K562 (cell line): ENCODE data around the gene UMODL1. TPM values are rescaled to one million over a fixed set of nuclear protein-coding genes. Genes with fewer than 3 reads are reported as not detected.

Source experiments
- ATAC-seq: fragments of 200-7000 bp; cut with Tn5 transposase; 3 replicates; pipeline ENCODE4 v1.9.1; 2020; ENCODE audit warnings: moderate library complexity
- BruUV-seq: library from RNA; stranded (reverse); fragments of 400-500 nt; replicated peaks from 2 replicates; lab custom pipeline; 2021; lab: Mats Ljungman, UMichigan
- CTCF ChIA-PET: fragments of 300-600 bp; formaldehyde crosslinking; extraction: SDS; loops from one replicate; lab custom pipeline; 2021; ENCODE audit warnings: low intra/inter-chr PET ratio; lab: Yijun Ruan, JAX
- POLR2A ChIA-PET: fragments of 300-600, 350-650 bp; sonication (Branson Sonifier 250); formaldehyde crosslinking; extraction: SDS; loops from one replicate; lab custom pipeline; 2021; ENCODE audit warnings: antibody characterized with exemption, inconsistent platforms; lab: Yijun Ruan, JAX
- DNase-seq, 4 experiments: peaks; one replicate each; pipeline versions ENCODE4 v3.0.0 to v3.0.0-alpha.2; 2011 to 2018; ENCODE audit warnings: low spot score in 3 of 4, mixed read lengths in 3 of 4; ENCODE audit errors: extremely low read depth in 1 of 4
- FAIRE-seq: peaks from 2 replicates; lab custom pipeline; 2011; peaks lifted over from hg19 to GRCh38; lab: Jason Lieb, UNC
- H2AFZ ChIP-seq: 2 replicates; pipeline ENCODE4 v1.6.0; 2011; ENCODE audit warnings: low read depth, low read length, control low read depth, inconsistent platforms
- H3K27ac ChIP-seq: fragments of 200-600 bp; 3 replicates; pipeline ENCODE4 v1.8.0; 2011; ENCODE audit warnings: low read depth, mild to moderate bottlenecking, control low read depth, inconsistent platforms, low read length, moderate library complexity, mixed read lengths; ENCODE audit errors: extremely low read depth
- H3K27me3 ChIP-seq, 2 experiments: fragments of 300-600 bp in 1 of 2; 2 replicates in 1 of 2; 3 replicates in 1 of 2; pipeline versions ENCODE4 v1.6.0 to v1.8.0; 2011; ENCODE audit warnings: inconsistent platforms in 2 of 2, low read length in 2 of 2, mild to moderate bottlenecking in 1 of 2, mixed read lengths in 1 of 2, moderate library complexity in 1 of 2; ENCODE audit not compliant: control insufficient read depth in 2 of 2, insufficient read depth in 2 of 2
- H3K36me3 ChIP-seq: fragments of 300-600 bp; 3 replicates; pipeline ENCODE4 v1.8.0; 2011; ENCODE audit warnings: mild to moderate bottlenecking, low read length, inconsistent platforms; ENCODE audit not compliant: control insufficient read depth, insufficient read depth
- H3K4me1 ChIP-seq, 2 experiments: fragments of 200-600 bp in 1 of 2; replicated peaks in 1 of 2; 2 replicates in 1 of 2; 3 replicates in 1 of 2; pipeline versions ENCODE4 v1.5.1 to v1.8.0; 2011; ENCODE audit warnings: inconsistent platforms in 2 of 2, low read length in 2 of 2, mild to moderate bottlenecking in 1 of 2, mixed read lengths in 1 of 2, moderate library complexity in 1 of 2; ENCODE audit not compliant: control insufficient read depth in 2 of 2, insufficient read depth in 2 of 2
- H3K4me2 ChIP-seq: 2 replicates; pipeline ENCODE4 v1.6.1; 2011; ENCODE audit warnings: low read length, control low read depth, inconsistent platforms, mixed read lengths; ENCODE audit not compliant: insufficient read depth
- H3K4me3 ChIP-seq: fragments of 200-600 bp; sonication (generic), shearing (Covaris generic); 2 replicates; pipeline ENCODE4 v1.5.1; 2016; ENCODE audit warnings: control low read depth, inconsistent platforms
- H3K79me2 ChIP-seq: fragments of 200-600 bp; 3 replicates; pipeline ENCODE4 v1.8.0; 2011; ENCODE audit warnings: low read length, inconsistent platforms; ENCODE audit not compliant: control insufficient read depth, insufficient read depth
- H3K9ac ChIP-seq, 2 experiments: 2 replicates each; pipeline versions ENCODE4 v1.6.0 to v1.6.1; 2011; ENCODE audit warnings: low read depth in 2 of 2, low read length in 2 of 2, control low read depth in 1 of 2, inconsistent platforms in 1 of 2, mild to moderate bottlenecking in 1 of 2, mixed read lengths in 1 of 2; ENCODE audit not compliant: insufficient read depth in 1 of 2
- H3K9me1 ChIP-seq: one replicate; pipeline ENCODE4 v1.6.0; 2011; ENCODE audit warnings: inconsistent platforms, mild to moderate bottlenecking, low read length, moderate library complexity; ENCODE audit not compliant: control insufficient read depth, insufficient read depth
- H3K9me3 ChIP-seq: replicated peaks from 2 replicates; pipeline ENCODE4 v1.5.1; 2011; ENCODE audit warnings: low read depth, low read length, inconsistent platforms; ENCODE audit not compliant: control insufficient read depth, insufficient read depth
- H4K20me1 ChIP-seq: replicated peaks from 2 replicates; pipeline ENCODE4 v1.6.1; 2011; ENCODE audit warnings: low read length, inconsistent platforms, mixed read lengths; ENCODE audit not compliant: control insufficient read depth, insufficient read depth
- MAX ChIP-seq: sonication (generic); formaldehyde crosslinking; IDR thresholded peaks from 2 replicates; pipeline ENCODE4 v1.9.0; 2022; ENCODE audit warnings: mild to moderate bottlenecking, missing genetic modification reagents
- THAP7 ChIP-seq: fragments of 250-450 bp; sonication (Bioruptor Pico); IDR thresholded peaks from 2 replicates; pipeline ENCODE4 v1.5.0; 2021
- WGBS: fragments of 100-300 bp; shearing (Covaris generic); methylation state at CpG from one replicate; pipeline ENCODE4 v1.1.6; 2016; ENCODE audit warnings: low coverage, mixed read lengths; ENCODE audit not compliant: insufficient coverage; ENCODE audit errors: missing lambda C conversion rate; 5-methylcytosine and 5-hydroxymethylcytosine counted together
- in situ Hi-C: fragments of 300-500 bp; cut with MboI; formaldehyde crosslinking; loops from 4 replicates; pipeline ENCODE4 v1.15.0; 2018; ENCODE audit warnings: inconsistent platforms, mixed read lengths
- intact Hi-C: fragments of 100-400 bp; cut with micrococcal nuclease; formaldehyde crosslinking; loops from 2 replicates; pipeline ENCODE4 v1.14.2; 2022
- polyA plus RNA-seq, 8 experiments: library from polyadenylated mRNA; depleted of rRNA in 4 of 8; stranded (reverse) in 5 of 8; unstranded in 3 of 8; fragments of >200 nt; fragmentation: Nextera tagmentation in 2 of 8; fragmentation: Illumina TruSeq in 1 of 8; extraction: Ambion mirVana in 2 of 8; extraction: Trizol in 1 of 8; gene quantifications; 2 replicates each; pipeline versions ENCODE4 v1.2.1 to v1.2.3, GENCODE V29; 2011 to 2014; ENCODE audit warnings: inconsistent platforms in 1 of 8, missing spikeins in 1 of 8
- total RNA-seq, 7 experiments: library from RNA; depleted of rRNA in 6 of 7; stranded (reverse); fragments of >200 nt in 6 of 7; fragmentation: Illumina TruSeq in 2 of 7; extraction: Trizol in 2 of 7; gene quantifications; 2 replicates each; pipeline versions ENCODE4 v1.2.1 to v1.2.3, GENCODE V29; 2011 to 2021; ENCODE audit warnings: low replicate concordance in 1 of 7

The UMODL1 gene
- total and polyA plus RNA-seq, 9 of the 15 experiments (the other 6 are each of a cell fraction or from before 2014, with no cell fraction given): not detected

GRCh38 chr21:42118901-42119300 is 47.8 kb downstream of the UMODL1 start:
- Histone ChIP-seq H4K20me1 (peaks cover 16% of the 10 kb centered on the region; the same call in 1 of the 2 replicates), H3K4me2 (no peak overlapping the region), H2AFZ (no peak overlapping the region)
- intact Hi-C loops: loop anchor here (5.0 kb wide), 2 partner anchors 112 to 507 kb away; no protein-coding TSS in a partner anchor
- TF ChIP-seq MAX (CRISPR knock-in tag) (peak; percentile 52; the same call in 1 of the 2 replicates), THAP7 (CRISPR knock-in tag) (no peak)
- TF ChIP-seq, all 486 proteins: peak for 1
- H3K27ac ChIP-seq: no peak overlapping the region
- H3K4me1 ChIP-seq: peaks cover 0 to 8% of the 10 kb centered on the region in 2 experiments; a peak in 2 of 5 replicates
- H3K27me3 ChIP-seq: peaks cover 17 to 71% of the 10 kb centered on the region in 2 experiments; a peak in 4 of 5 replicates
- no peak overlapping the region for H3K4me3 ChIP-seq
- peak overlapping the region in 1 of 2 experiments; percentile 15; a peak in 1 of 4 replicates for H3K9ac ChIP-seq
- H3K9me1 ChIP-seq: no peaks in the 10 kb centered on the region
- no peaks in the 10 kb centered on the region for H3K9me3 ChIP-seq
- no peaks in the 10 kb centered on the region for H3K79me2 ChIP-seq
- in situ Hi-C loops: loop anchor here (10.0 kb wide), 2 partner anchors 294 to 504 kb away; no protein-coding TSS in a partner anchor
- no peak for ATAC-seq
- no peak for FAIRE-seq
- WGBS: under 1% methylated on average over 13 of the region's 15 CpGs
- BruUV-seq: no TSS peak
- POLR2A ChIA-PET: interaction anchor here (1.2 to 2.1 kb wide), 3 partner anchors 9 to 13 kb away, joined by 3 to 6 read pairs (median 6); no protein-coding TSS in a partner anchor
- CTCF ChIA-PET: no interaction called here
- no peaks in the 10 kb centered on the region for H3K36me3 ChIP-seq
- no peak for DNase-seq
